ENCODE data around the gene R3HDM1. TPM values are rescaled to one million over a fixed set of nuclear protein-coding genes. Genes with fewer than 3 reads are reported as not detected.
"Not testable (repeated sequence)": the region's sequence is repeated elsewhere in the genome, so short reads cannot be mapped to it uniquely, and the experiment has no call there.

Gene R3HDM1
- total and polyA plus RNA-seq, 2 experiments from 2014 or later, result 24.8 to 32.7 TPM

GRCh38 chr2:135694711-135695110 lies 163.4 kb downstream of the R3HDM1 start:
- Histone ChIP-seq H3K36me3 (peaks cover 13% of the 10 kb centered on the region), H3K27ac (no peak overlapping the region), H3K27me3 (no peaks in the 10 kb centered on the region), H3K9me3 (ENCODE audit: low read depth) (no peaks in the 10 kb centered on the region), H3K4me3 (no peak overlapping the region), H3K4me1 (ENCODE audit: low read depth) (no peaks in the 10 kb centered on the region)
- peak in 1 of 2 donors; percentile 51 for DNase-seq (ENCODE audit: low read depth in 1 of 2, low spot score in 1 of 2)
- no peak for TF ChIP-seq CTCF (IDR thresholded peaks at IDR 0.05; ENCODE audit: low read depth, low read length)

GRCh38 chr2:135698838-135699237 lies 167.6 kb downstream of the R3HDM1 start:
- DNase-seq (ENCODE audit: low read depth in 1 of 2, low spot score in 1 of 2), result no peak
- no peaks in the 10 kb centered on the region for H3K4me1 ChIP-seq (ENCODE audit: low read depth)
- H3K36me3 ChIP-seq, result peaks cover 10% of the 10 kb centered on the region
- no peak overlapping the region for H3K27ac ChIP-seq
- no peaks in the 10 kb centered on the region for H3K27me3 ChIP-seq
- H3K9me3 ChIP-seq (ENCODE audit: low read depth), result no peaks in the 10 kb centered on the region
- no peak for TF ChIP-seq CTCF (IDR thresholded peaks at IDR 0.05; ENCODE audit: low read depth, low read length)
- no peak overlapping the region for H3K4me3 ChIP-seq

DNA sequence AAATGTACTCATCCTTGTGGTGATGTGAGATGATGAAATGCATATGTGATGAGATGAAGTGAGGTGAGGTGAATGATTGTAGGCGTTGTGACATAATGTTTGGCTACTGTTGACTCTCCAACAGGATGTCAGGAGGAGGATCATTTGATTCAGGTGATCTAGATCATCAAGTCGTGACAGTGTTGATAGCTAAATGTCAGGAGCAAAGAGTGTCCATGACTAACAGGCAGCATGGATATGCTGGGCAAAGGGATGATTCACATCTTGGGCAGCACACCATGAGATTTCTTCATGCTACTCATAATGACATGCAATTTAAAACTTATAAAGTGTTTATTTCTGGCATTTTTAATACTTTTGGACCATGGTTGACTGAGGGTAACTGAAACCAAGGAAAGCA lies 170.2 kb downstream of the R3HDM1 start:
- no peaks in the 10 kb centered on the region for H3K27me3 ChIP-seq
- DNase-seq (ENCODE audit: low read depth in 1 of 2, low spot score in 1 of 2), result peak in 1 of 2 donors; percentile 28
- no peak overlapping the region for H3K27ac ChIP-seq
- no peaks in the 10 kb centered on the region for H3K9me3 ChIP-seq (ENCODE audit: low read depth)
- peaks cover 3% of the 10 kb centered on the region for H3K36me3 ChIP-seq
- no peak for TF ChIP-seq CTCF (IDR thresholded peaks at IDR 0.05; ENCODE audit: low read depth, low read length)
- no peaks in the 10 kb centered on the region for H3K4me1 ChIP-seq (ENCODE audit: low read depth)
- H3K4me3 ChIP-seq, result no peak overlapping the region

- TF ChIP-seq CTCF (IDR thresholded peaks at IDR 0.05; ENCODE audit: low read depth, low read length), result no peak
- DNase-seq (ENCODE audit: low read depth in 1 of 2, low spot score in 1 of 2), result no peak
- no peaks in the 10 kb centered on the region for H3K36me3 ChIP-seq
- H3K9me3 ChIP-seq (ENCODE audit: low read depth), result no peaks in the 10 kb centered on the region
- no peak overlapping the region for H3K27ac ChIP-seq
- H3K4me1 ChIP-seq (ENCODE audit: low read depth), result no peaks in the 10 kb centered on the region
- H3K27me3 ChIP-seq, result no peaks in the 10 kb centered on the region
- no peak overlapping the region for H3K4me3 ChIP-seq
Measured at GRCh38 chr2:135703300-135703699, 172.0 kb downstream of the R3HDM1 start.

DNA sequence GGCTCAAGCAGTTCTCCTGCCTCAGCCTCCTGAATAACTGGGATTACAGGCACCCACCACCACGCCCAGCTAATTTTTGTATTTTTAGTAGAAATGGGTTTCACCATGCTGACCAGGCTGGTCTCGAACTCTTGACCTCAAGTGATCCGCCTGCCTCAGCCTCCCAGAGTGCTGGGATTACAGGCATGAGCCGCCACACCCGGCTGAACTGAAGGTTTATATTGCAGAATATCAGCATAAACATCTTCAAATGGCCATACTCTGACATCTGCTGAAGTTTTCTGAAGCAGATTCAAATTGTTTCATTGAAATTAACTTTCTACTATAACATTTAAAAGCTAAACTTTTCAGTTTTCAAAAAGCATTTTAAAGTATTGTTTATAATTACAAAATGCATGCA lies 172.8 kb downstream of the R3HDM1 start:
- not testable (repeated sequence) for H3K36me3 ChIP-seq; H3K4me3 ChIP-seq; H3K9me3 ChIP-seq (ENCODE audit: low read depth); H3K27ac ChIP-seq; DNase-seq (ENCODE audit: low read depth in 1 of 2, low spot score in 1 of 2); H3K4me1 ChIP-seq (ENCODE audit: low read depth); H3K27me3 ChIP-seq

DNA sequence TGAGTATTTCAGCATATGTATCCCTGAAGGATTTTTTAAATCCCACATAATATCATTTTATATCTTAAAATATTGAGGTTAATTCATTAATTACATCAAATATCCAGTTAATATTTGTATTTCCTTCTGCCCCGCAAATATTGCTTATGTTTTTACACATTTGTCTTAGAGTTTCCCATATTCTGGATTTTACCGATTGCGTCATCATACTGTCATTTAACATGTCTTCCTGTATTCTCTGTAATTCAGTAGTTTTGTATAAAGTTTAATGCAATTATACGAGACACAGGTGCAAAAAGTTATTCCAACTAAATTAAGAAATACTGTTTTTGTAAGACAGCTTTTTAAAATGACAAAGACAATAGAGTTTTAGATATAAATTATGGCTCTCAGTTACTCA lies 176.9 kb downstream of the R3HDM1 start:
- no peak overlapping the region for H3K4me3 ChIP-seq
- H3K9me3 ChIP-seq (ENCODE audit: low read depth), result no peaks in the 10 kb centered on the region
- peaks cover 9% of the 10 kb centered on the region for H3K36me3 ChIP-seq
- DNase-seq (ENCODE audit: low read depth in 1 of 2, low spot score in 1 of 2), result no peak
- TF ChIP-seq CTCF (IDR thresholded peaks at IDR 0.05; ENCODE audit: low read depth, low read length), result no peak
- no peak overlapping the region for H3K27ac ChIP-seq
- no peaks in the 10 kb centered on the region for H3K4me1 ChIP-seq (ENCODE audit: low read depth)
- no peaks in the 10 kb centered on the region for H3K27me3 ChIP-seq

Measured in cardiac muscle cell (in vitro differentiated cells and primary cell).